Astrocyte (in vitro differentiated cells and primary cell): Measurements from ENCODE around the gene CSNK1A1.
"Not testable (repeated sequence)": the region's sequence is repeated elsewhere in the genome, so short reads cannot be mapped to it uniquely, and the experiment has no call there.

Experiments used
- CTCF ChIP-seq: IDR thresholded peaks from 2 replicates; pipeline ENCODE4 v1.5.1; 2011; ENCODE audit warnings: low read depth, mild to moderate bottlenecking, inconsistent platforms, low read length, moderate library complexity; ENCODE audit not compliant: insufficient read depth
- EZH2 ChIP-seq: IDR thresholded peaks from 2 replicates; pipeline ENCODE4 v1.6.1; 2012; ENCODE audit warnings: mild to moderate bottlenecking, low read length, inconsistent platforms; ENCODE audit not compliant: insufficient read depth

- not testable (repeated sequence) for TF ChIP-seq CTCF, EZH2
These were observed 47.0 kb upstream of the CSNK1A1 start for GRCh38 chr5:149598234-149598633.
